Neural crest cell (in vitro differentiated cells): ENCODE results near the gene GLIPR2. TPM values are rescaled to one million over a fixed set of nuclear protein-coding genes. Genes with fewer than 3 reads are reported as not detected.

Experiments used
- DNase-seq: peaks from one replicate; pipeline ENCODE4 v3.0.0; 2021; ENCODE audit warnings: low read depth, mixed read lengths, low spot score
- H3K27ac Mint-ChIP-seq: one replicate; pipeline ENCODE4 v1.8.0; 2021; ENCODE audit warnings: mild to moderate bottlenecking, mixed read lengths; ENCODE audit not compliant: unreplicated experiment
- H3K27me3 Mint-ChIP-seq: 2 replicates; pipeline ENCODE4 v1.8.0; 2021; ENCODE audit warnings: low read depth, mild to moderate bottlenecking, mixed read lengths
- H3K36me3 Mint-ChIP-seq: 2 replicates; pipeline ENCODE4 v1.8.0; 2021; ENCODE audit warnings: low read depth, mild to moderate bottlenecking, mixed read lengths
- H3K4me1 Mint-ChIP-seq: 2 replicates; pipeline ENCODE4 v1.8.0; 2021; ENCODE audit warnings: mixed read lengths
- H3K4me3 Mint-ChIP-seq: one replicate; pipeline ENCODE4 v1.8.0; 2021; ENCODE audit warnings: mild to moderate bottlenecking, mixed read lengths
- H3K9me3 Mint-ChIP-seq: 2 replicates; pipeline ENCODE4 v1.8.0; 2021; ENCODE audit warnings: mixed read lengths
- total RNA-seq: library from RNA; stranded (reverse); gene quantifications from 2 replicates; pipeline ENCODE4 v1.2.1, GENCODE V29; 2021
- TF ChIP-seq, protein P1 (sequence below): fragments of 200-600 bp; sonication (generic); conservative IDR thresholded peaks from 2 replicates; pipeline ENCODE4 v1.5.0; 2021; ENCODE audit warnings: antibody characterized with exemption, mild to moderate bottlenecking

Gene GLIPR2
- total RNA-seq, 1 donor from 2014 or later = 24.2 TPM

DNA sequence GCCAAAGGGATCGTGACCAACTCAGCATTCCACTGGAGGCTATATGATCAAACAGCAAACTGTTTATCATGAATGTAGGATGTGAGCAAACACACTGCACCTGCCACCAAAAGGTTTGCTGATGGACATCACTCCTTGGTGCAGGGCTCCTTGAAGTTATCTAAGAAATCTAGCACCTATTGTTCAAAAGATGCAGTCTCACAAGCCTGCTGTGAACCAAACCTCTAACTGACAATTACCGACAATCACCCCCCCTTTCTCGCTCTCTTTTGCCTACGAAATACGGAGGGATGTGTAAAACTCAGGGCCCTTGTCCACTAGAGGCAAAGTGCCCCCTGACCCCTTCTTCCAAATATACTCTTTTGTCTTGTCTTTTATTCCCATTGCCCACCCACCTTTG lies 51.7 kb downstream of the GLIPR2 start:
- no peak overlapping the region for H3K4me3 Mint-ChIP-seq
- H3K9me3 Mint-ChIP-seq = no peaks in the 10 kb centered on the region
- no peaks in the 10 kb centered on the region for H3K36me3 Mint-ChIP-seq
- peaks cover 9% of the 10 kb centered on the region for H3K27me3 Mint-ChIP-seq
- no peak overlapping the region for H3K27ac Mint-ChIP-seq
- TF ChIP-seq, protein P1, sequence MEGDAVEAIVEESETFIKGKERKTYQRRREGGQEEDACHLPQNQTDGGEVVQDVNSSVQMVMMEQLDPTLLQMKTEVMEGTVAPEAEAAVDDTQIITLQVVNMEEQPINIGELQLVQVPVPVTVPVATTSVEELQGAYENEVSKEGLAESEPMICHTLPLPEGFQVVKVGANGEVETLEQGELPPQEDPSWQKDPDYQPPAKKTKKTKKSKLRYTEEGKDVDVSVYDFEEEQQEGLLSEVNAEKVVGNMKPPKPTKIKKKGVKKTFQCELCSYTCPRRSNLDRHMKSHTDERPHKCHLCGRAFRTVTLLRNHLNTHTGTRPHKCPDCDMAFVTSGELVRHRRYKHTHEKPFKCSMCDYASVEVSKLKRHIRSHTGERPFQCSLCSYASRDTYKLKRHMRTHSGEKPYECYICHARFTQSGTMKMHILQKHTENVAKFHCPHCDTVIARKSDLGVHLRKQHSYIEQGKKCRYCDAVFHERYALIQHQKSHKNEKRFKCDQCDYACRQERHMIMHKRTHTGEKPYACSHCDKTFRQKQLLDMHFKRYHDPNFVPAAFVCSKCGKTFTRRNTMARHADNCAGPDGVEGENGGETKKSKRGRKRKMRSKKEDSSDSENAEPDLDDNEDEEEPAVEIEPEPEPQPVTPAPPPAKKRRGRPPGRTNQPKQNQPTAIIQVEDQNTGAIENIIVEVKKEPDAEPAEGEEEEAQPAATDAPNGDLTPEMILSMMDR = no peak
- peaks cover 33% of the 10 kb centered on the region for H3K4me1 Mint-ChIP-seq
- DNase-seq = no peak

DNA sequence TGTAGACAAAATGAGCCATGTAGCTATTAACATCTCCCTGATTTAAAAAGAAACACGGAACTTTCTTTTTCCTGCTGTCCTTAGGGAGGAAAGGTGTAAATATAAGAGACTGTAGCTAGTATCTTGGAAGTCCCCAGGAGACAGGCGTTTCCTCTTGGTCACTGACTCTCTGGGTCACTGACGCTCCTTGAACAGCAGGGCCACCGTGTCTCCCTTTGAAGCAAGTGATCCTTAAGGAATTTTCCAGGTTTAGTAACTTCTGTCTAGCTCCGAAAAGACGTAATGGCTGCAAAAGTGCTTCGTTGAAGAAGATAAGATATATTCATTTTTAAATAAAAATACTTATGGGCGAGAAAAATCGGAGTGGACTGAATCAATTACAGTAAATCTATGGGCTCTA lies 53.4 kb downstream of the GLIPR2 start:
- DNase-seq = no peak
- Mint-ChIP-seq H3K36me3 (peaks cover 3% of the 10 kb centered on the region), H3K27me3 (peaks cover 9% of the 10 kb centered on the region), H3K4me1 (peaks cover 49% of the 10 kb centered on the region), H3K4me3 (peak overlapping the region; percentile 93), H3K27ac (peak overlapping the region; percentile 36), H3K9me3 (no peaks in the 10 kb centered on the region)
- TF ChIP-seq, protein P1 = no peak

DNA sequence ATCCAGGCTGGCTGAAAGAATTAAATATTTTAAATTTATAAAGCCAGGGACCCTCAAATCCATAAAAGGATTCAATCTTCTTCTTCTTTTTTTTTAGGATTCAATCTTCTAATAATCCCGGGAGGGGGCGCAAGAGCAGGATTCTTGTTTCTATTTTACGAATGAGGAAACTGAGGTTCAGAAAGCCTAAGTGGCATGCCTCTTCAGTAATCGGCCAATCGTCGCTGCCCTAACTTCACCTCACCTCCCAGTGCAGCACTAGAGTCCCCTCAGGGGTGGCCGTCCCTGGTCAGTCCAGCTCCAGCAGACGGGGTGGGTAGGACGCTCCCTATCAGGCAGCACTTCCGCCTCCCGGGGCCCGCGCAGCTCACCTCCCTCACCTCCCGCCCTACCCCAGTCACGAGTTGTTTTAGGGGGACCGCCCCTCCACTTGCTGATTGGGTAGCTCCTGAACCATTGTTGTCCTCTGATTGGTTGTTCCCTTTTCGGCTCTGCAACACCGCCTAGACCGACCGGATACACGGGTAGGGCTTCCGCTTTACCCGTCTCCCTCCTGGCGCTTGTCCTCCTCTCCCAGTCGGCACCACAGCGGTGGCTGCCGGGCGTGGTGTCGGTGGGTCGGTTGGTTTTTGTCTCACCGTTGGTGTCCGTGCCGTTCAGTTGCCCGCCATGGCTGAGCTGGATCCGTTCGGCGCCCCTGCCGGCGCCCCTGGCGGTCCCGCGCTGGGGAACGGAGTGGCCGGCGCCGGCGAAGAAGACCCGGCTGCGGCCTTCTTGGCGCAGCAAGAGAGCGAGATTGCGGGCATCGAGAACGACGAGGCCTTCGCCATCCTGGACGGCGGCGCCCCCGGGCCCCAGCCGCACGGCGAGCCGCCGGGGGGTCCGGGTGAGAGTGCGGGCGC lies 54.1 kb downstream of the GLIPR2 start, which contains the start of gene CLTA:
Gene CLTA (plus strand): TSS at position 534 of the 902 bp plus-strand sequence. CDS start 136 bp downstream, at position 670.
- Mint-ChIP-seq H3K4me3 (peak within 1 kb of the TSS; percentile 93), H3K27ac (peak within 1 kb of the TSS; percentile 91), H3K4me1 (peaks cover 50% of the 10 kb centered on the region), H3K27me3 (peaks cover 9% of the 10 kb centered on the region), H3K36me3 (peaks cover 5% of the 10 kb centered on the region), H3K9me3 (no peaks in the 10 kb centered on the region)
- DNase-seq = peak; percentile 87
- TF ChIP-seq, protein P1 = peak; percentile 66

DNA sequence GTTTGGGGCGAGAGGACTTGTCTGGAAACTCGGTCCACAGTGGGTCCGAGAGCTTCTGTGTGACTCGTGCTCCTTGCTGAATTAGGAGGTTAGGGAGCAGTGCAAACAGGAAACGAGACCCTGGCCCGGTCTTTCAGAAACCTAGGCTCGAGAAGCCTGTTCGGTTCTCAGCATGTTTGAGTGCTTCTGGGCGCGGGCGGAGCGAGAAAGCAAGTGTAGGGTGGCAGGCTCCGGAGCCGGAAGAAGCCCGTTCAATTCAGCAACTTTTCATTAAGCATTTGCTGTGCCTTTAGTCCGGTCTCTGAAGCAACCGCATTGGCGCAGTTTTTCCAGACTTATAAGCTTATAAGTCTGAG lies 54.7 kb downstream of the GLIPR2 start:
- H3K4me1 Mint-ChIP-seq = peaks cover 50% of the 10 kb centered on the region

DNA sequence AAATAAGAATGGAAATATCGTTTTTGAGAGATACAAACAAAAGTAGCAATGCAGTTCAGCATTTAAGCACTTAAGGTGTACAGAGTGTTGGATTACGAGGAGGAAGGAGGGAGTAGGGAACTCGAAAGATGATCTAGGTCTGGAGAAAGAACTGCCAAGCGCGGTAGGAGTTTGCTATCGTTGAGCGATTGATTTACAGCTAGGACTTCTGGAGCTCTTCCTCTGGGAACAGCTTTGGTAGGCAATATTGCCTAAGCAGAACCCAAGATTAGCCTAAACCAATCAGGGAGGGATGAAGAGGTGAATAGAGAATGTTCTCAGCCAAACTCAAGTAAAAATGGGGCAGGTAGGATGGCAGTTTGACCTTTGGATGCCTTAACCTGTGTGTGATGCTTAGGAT lies 55.2 kb downstream of the GLIPR2 start:
- peak overlapping the region; percentile 91 for H3K27ac Mint-ChIP-seq
- TF ChIP-seq, protein P1 = no peak
- peaks cover 5% of the 10 kb centered on the region for H3K36me3 Mint-ChIP-seq
- peaks cover 9% of the 10 kb centered on the region for H3K27me3 Mint-ChIP-seq
- no peaks in the 10 kb centered on the region for H3K9me3 Mint-ChIP-seq
- no peak for DNase-seq
- H3K4me1 Mint-ChIP-seq = peaks cover 50% of the 10 kb centered on the region
- H3K4me3 Mint-ChIP-seq = peak overlapping the region; percentile 93

More for the DNA sequence above, 54.7 kb downstream of the GLIPR2 start:
- Mint-ChIP-seq H3K4me3 (peak overlapping the region; percentile 93), H3K9me3 (no peaks in the 10 kb centered on the region), H3K36me3 (peaks cover 5% of the 10 kb centered on the region), H3K27me3 (peaks cover 9% of the 10 kb centered on the region), H3K27ac (peak overlapping the region; percentile 91)
- peak; percentile 11 for DNase-seq
- TF ChIP-seq, protein P1 = no peak
